H1 (cell line): Measurements from ENCODE around the gene CEP120. TPM values are rescaled to one million over a fixed set of nuclear protein-coding genes. Genes with fewer than 3 reads are reported as not detected.

Experiments used
- CTCF ChIA-PET: fragments of 300-600 bp; sonication (Branson Sonifier 250); formaldehyde crosslinking; loops from one replicate; lab custom pipeline; 2021; ENCODE audit not compliant: partially characterized antibody; lab: Charles Lee
- POLR2A ChIA-PET: fragments of 300-600 bp; sonication (Branson Sonifier 250); formaldehyde crosslinking; loops from one replicate; lab custom pipeline; 2021; ENCODE audit warnings: inconsistent platforms; ENCODE audit not compliant: partially characterized antibody; lab: Charles Lee
- DNase-seq, 2 experiments: peaks; one replicate each; pipeline versions ENCODE4 v3.0.0 to v3.0.0-alpha.2; 2010 to 2022; ENCODE audit warnings: low spot score in 2 of 2, low read depth in 1 of 2, mixed read lengths in 1 of 2
- FAIRE-seq: peaks from 2 replicates; lab custom pipeline; 2011; peaks lifted over from hg19 to GRCh38; lab: Jason Lieb, UNC
- H2AFZ ChIP-seq: 2 replicates; pipeline ENCODE4 v1.8.1; 2012; ENCODE audit warnings: low read length, inconsistent platforms
- H2AK5ac ChIP-seq: 2 replicates; pipeline ENCODE4 v1.6.1; 2013; ENCODE audit warnings: low read depth, low read length
- H2BK120ac ChIP-seq: replicated peaks from 2 replicates; pipeline ENCODE3; 2013; ENCODE audit warnings: low read depth, low read length, inconsistent platforms
- H2BK12ac ChIP-seq: 2 replicates; pipeline ENCODE4 v1.6.1; 2013; ENCODE audit warnings: low read depth, low read length
- H2BK15ac ChIP-seq: 2 replicates; pipeline ENCODE4 v1.6.1; 2013; ENCODE audit warnings: low read length
- H2BK20ac ChIP-seq: 2 replicates; pipeline ENCODE4 v1.6.1; 2013; ENCODE audit warnings: low read length
- H2BK5ac ChIP-seq: 2 replicates; pipeline ENCODE4 v1.6.1; 2013; ENCODE audit warnings: low read depth, low read length
- H3K14ac ChIP-seq: 2 replicates; pipeline ENCODE4 v1.6.1; 2013; ENCODE audit warnings: inconsistent platforms; ENCODE audit not compliant: insufficient read length
- H3K18ac ChIP-seq: 2 replicates; pipeline ENCODE4 v1.6.1; 2013; ENCODE audit warnings: low read length; ENCODE audit errors: extremely low read depth
- H3K23ac ChIP-seq: 2 replicates; pipeline ENCODE4 v1.6.1; 2013; ENCODE audit warnings: inconsistent platforms; ENCODE audit not compliant: insufficient read length
- H3K23me2 ChIP-seq: 2 replicates; pipeline ENCODE4 v1.6.1; 2013; ENCODE audit warnings: low read depth, low read length
- H3K27ac ChIP-seq: 2 replicates; pipeline ENCODE4 v1.6.1; 2011; ENCODE audit warnings: low read depth, low read length, inconsistent platforms
- H3K27me3 ChIP-seq, 4 experiments: replicated peaks in 1 of 4; 1 replicate in 1 of 4; 2 replicates in 3 of 4; pipeline versions ENCODE4 v1.6.1 to v1.8.1; 2011 to 2013; ENCODE audit warnings: low read length in 3 of 4, mild to moderate bottlenecking in 3 of 4, inconsistent platforms in 2 of 4, mixed read lengths in 2 of 4, moderate library complexity in 1 of 4; ENCODE audit not compliant: control insufficient read depth in 3 of 4, insufficient read depth in 3 of 4; ENCODE audit errors: extremely low read depth in 1 of 4
- H3K36me3 ChIP-seq, 4 experiments: 2 replicates each; pipeline versions ENCODE4 v1.6.1 to v1.8.1; 2011 to 2013; ENCODE audit warnings: mild to moderate bottlenecking in 4 of 4, low read length in 3 of 4, moderate library complexity in 2 of 4, control low read depth in 1 of 4, inconsistent platforms in 1 of 4; ENCODE audit not compliant: insufficient read depth in 4 of 4, control insufficient read depth in 2 of 4
- H3K4ac ChIP-seq: replicated peaks from 2 replicates; pipeline ENCODE3; 2013; ENCODE audit warnings: low read length, low read depth, mixed read lengths, inconsistent platforms; ENCODE audit not compliant: insufficient read length
- H3K4me1 ChIP-seq, 4 experiments: replicated peaks in 1 of 4; 1 replicate in 1 of 4; 2 replicates in 3 of 4; pipeline versions ENCODE4 v1.6.1 to v1.8.1; 2011 to 2013; ENCODE audit warnings: low read length in 3 of 4, inconsistent platforms in 2 of 4, mixed read lengths in 1 of 4; ENCODE audit not compliant: insufficient read depth in 4 of 4, control insufficient read depth in 3 of 4
- H3K4me2 ChIP-seq, 2 experiments: 2 replicates each; pipeline versions ENCODE4 v1.6.1 to v1.8.1; 2011 to 2013; ENCODE audit warnings: low read depth in 2 of 2, low read length in 2 of 2, control low read depth in 1 of 2, inconsistent platforms in 1 of 2, mild to moderate bottlenecking in 1 of 2; ENCODE audit not compliant: insufficient read depth in 1 of 2
- H3K4me3 ChIP-seq, 4 experiments: fragments of 200-600, 300-600 bp in 1 of 4; sonication (generic), shearing (Covaris generic), sonication (Bioruptor Twin) in 1 of 4; 2 replicates each; pipeline versions ENCODE4 v1.5.1 to v1.8.1; 2011 to 2016; ENCODE audit warnings: low read length in 4 of 4, low read depth in 3 of 4, control low read depth in 2 of 4, inconsistent platforms in 2 of 4, mild to moderate bottlenecking in 2 of 4, mixed read lengths in 1 of 4, moderate library complexity in 1 of 4; ENCODE audit not compliant: insufficient read depth in 2 of 4; ENCODE audit errors: extremely low read depth in 1 of 4
- H3K56ac ChIP-seq: replicated peaks from 2 replicates; pipeline ENCODE3; 2013; ENCODE audit warnings: low read depth, mild to moderate bottlenecking, mixed read lengths, low read length, inconsistent platforms; ENCODE audit not compliant: insufficient read length
- H3K79me1 ChIP-seq: 2 replicates; pipeline ENCODE4 v1.6.1; 2013; ENCODE audit warnings: low read depth, low read length, control low read depth
- H3K79me2 ChIP-seq, 2 experiments: 2 replicates each; pipeline versions ENCODE4 v1.6.1 to v1.8.1; 2012 to 2013; ENCODE audit warnings: low read length in 2 of 2, mild to moderate bottlenecking in 2 of 2, inconsistent platforms in 1 of 2; ENCODE audit not compliant: insufficient read depth in 2 of 2, control insufficient read depth in 1 of 2
- H3K9ac ChIP-seq, 4 experiments: replicated peaks in 1 of 4; 1 replicate in 1 of 4; 2 replicates in 3 of 4; pipeline versions ENCODE4 v1.6.1 to v1.8.1; 2011 to 2013; ENCODE audit warnings: low read depth in 3 of 4, low read length in 3 of 4, control low read depth in 2 of 4, mild to moderate bottlenecking in 2 of 4, moderate library complexity in 2 of 4, inconsistent platforms in 1 of 4; ENCODE audit errors: extremely low read depth in 1 of 4
- H3K9me3 ChIP-seq, 2 experiments: 2 replicates each; pipeline versions ENCODE4 v1.6.1 to v1.8.1; 2012 to 2013; ENCODE audit warnings: mild to moderate bottlenecking in 2 of 2, moderate library complexity in 2 of 2, control low read depth in 1 of 2, inconsistent platforms in 1 of 2, low read depth in 1 of 2, low read length in 1 of 2, mixed read lengths in 1 of 2; ENCODE audit not compliant: insufficient read depth in 2 of 2
- H4K20me1 ChIP-seq, 2 experiments: replicated peaks in 1 of 2; 2 replicates each; pipeline versions ENCODE3 to v1.8.1; 2011 to 2013; ENCODE audit warnings: inconsistent platforms in 2 of 2, low read length in 2 of 2, mild to moderate bottlenecking in 1 of 2; ENCODE audit not compliant: insufficient read depth in 2 of 2, control insufficient read depth in 1 of 2
- H4K5ac ChIP-seq: 2 replicates; pipeline ENCODE4 v1.6.1; 2013; ENCODE audit warnings: low read length, low read depth, mixed read lengths, inconsistent platforms; ENCODE audit not compliant: insufficient read length
- H4K8ac ChIP-seq: 2 replicates; pipeline ENCODE4 v1.8.0; 2013; ENCODE audit warnings: mild to moderate bottlenecking, moderate library complexity, low read length, inconsistent platforms; ENCODE audit not compliant: insufficient read depth; ENCODE audit errors: extremely low read depth
- H4K91ac ChIP-seq: replicated peaks from 2 replicates; pipeline ENCODE3; 2013; ENCODE audit warnings: low read length, mixed read lengths, inconsistent platforms; ENCODE audit not compliant: insufficient read length
- RAD21 ChIP-seq, 2 experiments: IDR thresholded peaks in 1 of 2; conservative IDR thresholded peaks in 1 of 2; 2 replicates each; pipeline ENCODE4 v1.6.1; 2011; ENCODE audit warnings: low read depth in 2 of 2, low read length in 2 of 2, improper control_type of control experiment in 1 of 2, inconsistent platforms in 1 of 2, mild to moderate bottlenecking in 1 of 2, moderate library complexity in 1 of 2
- SP1 ChIP-seq: IDR thresholded peaks from 2 replicates; pipeline ENCODE4 v1.6.1; 2011; ENCODE audit warnings: low read depth, low read length
- TBP ChIP-seq: IDR thresholded peaks from 2 replicates; pipeline ENCODE4 v1.6.1; 2011; ENCODE audit warnings: low read depth, low read length, improper control_type of control experiment
- WGBS, 2 experiments: shearing (Covaris generic) in 1 of 2; methylation state at CpG; one replicate each; pipeline versions ENCODE4 v1.1.6 to v1.1.7; 2013 to 2015; ENCODE audit warnings: low lambda C conversion rate in 2 of 2, mixed read lengths in 2 of 2, inconsistent platforms in 1 of 2, low coverage in 1 of 2, missing lambda C conversion rate in 1 of 2; ENCODE audit not compliant: insufficient replicate concordance in 2 of 2, insufficient coverage in 1 of 2, insufficient read length in 1 of 2; ENCODE audit errors: extremely low coverage in 1 of 2, missing lambda C conversion rate in 1 of 2; 5-methylcytosine and 5-hydroxymethylcytosine counted together
- polyA plus RNA-seq, 7 experiments: library from polyadenylated mRNA; depleted of rRNA in 3 of 7; stranded (reverse) in 5 of 7; unstranded in 2 of 7; fragments of >200 nt in 5 of 7; fragments of 200-250 nt in 2 of 7; gene quantifications; 1 replicate in 5 of 7; 2 replicates in 1 of 7; 4 replicates in 1 of 7; pipeline versions ENCODE4 v1.2.1 to v1.2.3, GENCODE V29; 2011 to 2013; ENCODE audit warnings: missing spikeins in 2 of 7, mixed read lengths in 2 of 7
- total RNA-seq: library from RNA; stranded (reverse); fragmentation: NEBNext Ultra II Directional; extraction: Animal tissue kit (Norgen Biotek cat#: 25700); gene quantifications from 2 replicates; pipeline ENCODE4 v1.2.1, GENCODE V29; 2021
- TF ChIP-seq, protein P1 (sequence below): IDR thresholded peaks from 2 replicates; pipeline ENCODE4 v1.6.1; 2012; ENCODE audit warnings: inconsistent platforms
- TF ChIP-seq, protein P2 (sequence below): IDR thresholded peaks from 2 replicates; pipeline ENCODE4 v1.6.1; 2012; ENCODE audit warnings: low read length, inconsistent platforms
- TF ChIP-seq, protein P3 (sequence below), 3 experiments: IDR thresholded peaks; 1 replicate in 2 of 3; 2 replicates in 1 of 3; pipeline versions ENCODE4 v1.5.1 to v1.6.1; 2011; ENCODE audit warnings: low read length in 3 of 3, mild to moderate bottlenecking in 3 of 3, inconsistent platforms in 2 of 3, low read depth in 1 of 3, moderate library complexity in 1 of 3; ENCODE audit not compliant: insufficient read depth in 1 of 3; ENCODE audit errors: control extremely low read depth in 1 of 3

Gene CEP120
- total and polyA plus RNA-seq, 2 of the 8 experiments (the other 6 are each of a cell fraction or from before 2014, with no cell fraction given) = 9.3 to 17.9 TPM

DNA sequence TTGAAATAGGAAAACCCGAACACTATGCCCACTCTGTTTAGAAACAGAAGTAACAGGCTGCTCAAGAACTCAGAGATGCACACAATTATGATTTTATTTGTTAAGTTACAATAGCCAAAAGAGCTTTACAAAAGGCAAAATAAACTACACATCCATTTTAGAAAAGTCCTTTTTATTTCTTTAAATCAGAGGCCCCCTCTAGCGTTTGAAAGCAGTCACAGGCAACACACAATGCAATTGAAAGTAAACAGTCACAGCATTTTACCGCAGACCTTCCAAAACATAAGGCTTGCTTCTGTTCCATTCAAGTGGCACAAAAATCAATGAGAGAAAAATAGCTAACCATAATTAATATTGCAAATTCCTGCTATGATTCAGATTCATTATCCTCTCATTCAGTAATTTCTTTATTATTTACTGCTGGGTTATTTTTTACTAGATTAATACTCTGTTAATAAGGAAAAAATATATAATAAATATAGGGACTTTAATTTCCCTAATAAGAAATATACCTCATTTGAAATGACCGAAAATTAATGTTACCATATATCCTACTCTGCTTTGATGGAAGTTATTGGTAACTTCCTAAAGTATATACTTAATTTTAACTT lies 78.3 kb downstream of the CEP120 start:
- no peak overlapping the region for H3K4ac ChIP-seq
- H3K27me3 ChIP-seq = no peaks in the 10 kb centered on the region
- no peak overlapping the region for H2BK15ac ChIP-seq
- H2BK12ac ChIP-seq = no peak overlapping the region
- H2AFZ ChIP-seq = no peak overlapping the region
- no peak overlapping the region for H3K9ac ChIP-seq
- H3K4me2 ChIP-seq = no peak overlapping the region
- CTCF ChIA-PET = interaction anchor here (0.7 to 3.3 kb wide), 22 partner anchors 9 to 886 kb away, joined by 3 to 13 read pairs (median 3); no protein-coding TSS in a partner anchor
- no peak overlapping the region for H4K8ac ChIP-seq
- no peaks in the 10 kb centered on the region for H3K4me1 ChIP-seq
- H3K36me3 ChIP-seq = peaks cover 0 to 10% (median 0%) of the 10 kb centered on the region in 4 experiments; a peak in 4 of 8 replicates
- no peak overlapping the region for H2AK5ac ChIP-seq
- H3K4me3 ChIP-seq = no peak overlapping the region
- no peak overlapping the region for H3K14ac ChIP-seq
- H2BK20ac ChIP-seq = no peak overlapping the region
- FAIRE-seq (peak; percentile 52), DNase-seq (no peak)
- no peak overlapping the region for H3K56ac ChIP-seq
- no peak overlapping the region for H3K27ac ChIP-seq
- H3K23me2 ChIP-seq = no peaks in the 10 kb centered on the region
- WGBS, 2 experiments = 64% methylated on average over 4 of the region's 4 CpGs; no CpG with 5 or more reads in 1 of the 2 experiments
- no peaks in the 10 kb centered on the region for H4K20me1 ChIP-seq
- no peak overlapping the region for H4K5ac ChIP-seq
- no peak overlapping the region for H2BK120ac ChIP-seq
- H3K79me1 ChIP-seq = no peaks in the 10 kb centered on the region
- no peaks in the 10 kb centered on the region for H3K9me3 ChIP-seq
- H3K23ac ChIP-seq = no peak overlapping the region
- H3K79me2 ChIP-seq = no peaks in the 10 kb centered on the region
- no peak overlapping the region for H4K91ac ChIP-seq
- POLR2A ChIA-PET = interaction anchor here (0.7 kb wide), 1 partner anchor 33 kb away, joined by 3 read pairs; no protein-coding TSS in a partner anchor
- no peak overlapping the region for H2BK5ac ChIP-seq
- no peak overlapping the region for H3K18ac ChIP-seq
- TF ChIP-seq, protein P1, sequence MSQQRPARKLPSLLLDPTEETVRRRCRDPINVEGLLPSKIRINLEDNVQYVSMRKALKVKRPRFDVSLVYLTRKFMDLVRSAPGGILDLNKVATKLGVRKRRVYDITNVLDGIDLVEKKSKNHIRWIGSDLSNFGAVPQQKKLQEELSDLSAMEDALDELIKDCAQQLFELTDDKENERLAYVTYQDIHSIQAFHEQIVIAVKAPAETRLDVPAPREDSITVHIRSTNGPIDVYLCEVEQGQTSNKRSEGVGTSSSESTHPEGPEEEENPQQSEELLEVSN = no peak
- TF ChIP-seq, protein P2, sequence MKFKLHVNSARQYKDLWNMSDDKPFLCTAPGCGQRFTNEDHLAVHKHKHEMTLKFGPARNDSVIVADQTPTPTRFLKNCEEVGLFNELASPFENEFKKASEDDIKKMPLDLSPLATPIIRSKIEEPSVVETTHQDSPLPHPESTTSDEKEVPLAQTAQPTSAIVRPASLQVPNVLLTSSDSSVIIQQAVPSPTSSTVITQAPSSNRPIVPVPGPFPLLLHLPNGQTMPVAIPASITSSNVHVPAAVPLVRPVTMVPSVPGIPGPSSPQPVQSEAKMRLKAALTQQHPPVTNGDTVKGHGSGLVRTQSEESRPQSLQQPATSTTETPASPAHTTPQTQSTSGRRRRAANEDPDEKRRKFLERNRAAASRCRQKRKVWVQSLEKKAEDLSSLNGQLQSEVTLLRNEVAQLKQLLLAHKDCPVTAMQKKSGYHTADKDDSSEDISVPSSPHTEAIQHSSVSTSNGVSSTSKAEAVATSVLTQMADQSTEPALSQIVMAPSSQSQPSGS = no peak
- TF ChIP-seq TBP (no peak), RAD21 (IDR thresholded peaks at IDR 0.05 in 1 of 2, conservative IDR thresholded peaks at IDR 0.05 in 1 of 2; ENCODE audit: low read depth in 2 of 2, low read length in 2 of 2) (peak; percentile 74 to 79), SP1 (no peak)
- TF ChIP-seq, protein P3, sequence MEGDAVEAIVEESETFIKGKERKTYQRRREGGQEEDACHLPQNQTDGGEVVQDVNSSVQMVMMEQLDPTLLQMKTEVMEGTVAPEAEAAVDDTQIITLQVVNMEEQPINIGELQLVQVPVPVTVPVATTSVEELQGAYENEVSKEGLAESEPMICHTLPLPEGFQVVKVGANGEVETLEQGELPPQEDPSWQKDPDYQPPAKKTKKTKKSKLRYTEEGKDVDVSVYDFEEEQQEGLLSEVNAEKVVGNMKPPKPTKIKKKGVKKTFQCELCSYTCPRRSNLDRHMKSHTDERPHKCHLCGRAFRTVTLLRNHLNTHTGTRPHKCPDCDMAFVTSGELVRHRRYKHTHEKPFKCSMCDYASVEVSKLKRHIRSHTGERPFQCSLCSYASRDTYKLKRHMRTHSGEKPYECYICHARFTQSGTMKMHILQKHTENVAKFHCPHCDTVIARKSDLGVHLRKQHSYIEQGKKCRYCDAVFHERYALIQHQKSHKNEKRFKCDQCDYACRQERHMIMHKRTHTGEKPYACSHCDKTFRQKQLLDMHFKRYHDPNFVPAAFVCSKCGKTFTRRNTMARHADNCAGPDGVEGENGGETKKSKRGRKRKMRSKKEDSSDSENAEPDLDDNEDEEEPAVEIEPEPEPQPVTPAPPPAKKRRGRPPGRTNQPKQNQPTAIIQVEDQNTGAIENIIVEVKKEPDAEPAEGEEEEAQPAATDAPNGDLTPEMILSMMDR (IDR thresholded peaks at IDR 0.05; ENCODE audit: control extremely low read depth in 1 of 3, insufficient read depth in 1 of 3, low read depth in 1 of 3, low read length in 3 of 3) = peak in 2 of 3 experiments; percentile 49 to 64; a peak in 2 of 4 replicates
- TF ChIP-seq, all 59 proteins: peak for 2
